GM20000 (cell line): ENCODE results near the gene HFE.

Experiments used
- DNase-seq: peaks from one replicate; pipeline ENCODE4 v3.0.0; 2012; ENCODE audit warnings: low spot score
- TF ChIP-seq, protein P1 (sequence below): IDR thresholded peaks from 2 replicates; pipeline ENCODE4 v1.5.1; 2012; ENCODE audit warnings: mild to moderate bottlenecking, control low read depth; ENCODE audit errors: extremely low read depth, missing control alignments

Gene HFE

DNA sequence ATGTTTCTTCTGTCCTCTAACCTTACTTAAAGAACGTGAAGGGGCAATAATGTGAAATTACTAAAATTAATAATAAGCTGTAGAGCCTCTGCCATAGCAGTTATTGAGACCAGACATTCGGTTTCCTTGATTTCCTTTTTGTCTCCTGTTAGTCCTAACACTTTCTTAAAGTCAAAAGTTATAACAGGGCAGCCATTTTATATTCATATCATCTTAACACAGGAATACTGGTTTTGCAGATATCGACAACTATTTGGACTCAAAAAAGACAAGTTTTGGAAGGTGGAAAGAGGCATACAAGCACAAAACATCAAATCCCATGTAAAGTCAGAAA, 33.5 kb downstream of the HFE start:
- DNase-seq, result no peak
- TF ChIP-seq, protein P1, sequence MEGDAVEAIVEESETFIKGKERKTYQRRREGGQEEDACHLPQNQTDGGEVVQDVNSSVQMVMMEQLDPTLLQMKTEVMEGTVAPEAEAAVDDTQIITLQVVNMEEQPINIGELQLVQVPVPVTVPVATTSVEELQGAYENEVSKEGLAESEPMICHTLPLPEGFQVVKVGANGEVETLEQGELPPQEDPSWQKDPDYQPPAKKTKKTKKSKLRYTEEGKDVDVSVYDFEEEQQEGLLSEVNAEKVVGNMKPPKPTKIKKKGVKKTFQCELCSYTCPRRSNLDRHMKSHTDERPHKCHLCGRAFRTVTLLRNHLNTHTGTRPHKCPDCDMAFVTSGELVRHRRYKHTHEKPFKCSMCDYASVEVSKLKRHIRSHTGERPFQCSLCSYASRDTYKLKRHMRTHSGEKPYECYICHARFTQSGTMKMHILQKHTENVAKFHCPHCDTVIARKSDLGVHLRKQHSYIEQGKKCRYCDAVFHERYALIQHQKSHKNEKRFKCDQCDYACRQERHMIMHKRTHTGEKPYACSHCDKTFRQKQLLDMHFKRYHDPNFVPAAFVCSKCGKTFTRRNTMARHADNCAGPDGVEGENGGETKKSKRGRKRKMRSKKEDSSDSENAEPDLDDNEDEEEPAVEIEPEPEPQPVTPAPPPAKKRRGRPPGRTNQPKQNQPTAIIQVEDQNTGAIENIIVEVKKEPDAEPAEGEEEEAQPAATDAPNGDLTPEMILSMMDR, result no peak

DNA sequence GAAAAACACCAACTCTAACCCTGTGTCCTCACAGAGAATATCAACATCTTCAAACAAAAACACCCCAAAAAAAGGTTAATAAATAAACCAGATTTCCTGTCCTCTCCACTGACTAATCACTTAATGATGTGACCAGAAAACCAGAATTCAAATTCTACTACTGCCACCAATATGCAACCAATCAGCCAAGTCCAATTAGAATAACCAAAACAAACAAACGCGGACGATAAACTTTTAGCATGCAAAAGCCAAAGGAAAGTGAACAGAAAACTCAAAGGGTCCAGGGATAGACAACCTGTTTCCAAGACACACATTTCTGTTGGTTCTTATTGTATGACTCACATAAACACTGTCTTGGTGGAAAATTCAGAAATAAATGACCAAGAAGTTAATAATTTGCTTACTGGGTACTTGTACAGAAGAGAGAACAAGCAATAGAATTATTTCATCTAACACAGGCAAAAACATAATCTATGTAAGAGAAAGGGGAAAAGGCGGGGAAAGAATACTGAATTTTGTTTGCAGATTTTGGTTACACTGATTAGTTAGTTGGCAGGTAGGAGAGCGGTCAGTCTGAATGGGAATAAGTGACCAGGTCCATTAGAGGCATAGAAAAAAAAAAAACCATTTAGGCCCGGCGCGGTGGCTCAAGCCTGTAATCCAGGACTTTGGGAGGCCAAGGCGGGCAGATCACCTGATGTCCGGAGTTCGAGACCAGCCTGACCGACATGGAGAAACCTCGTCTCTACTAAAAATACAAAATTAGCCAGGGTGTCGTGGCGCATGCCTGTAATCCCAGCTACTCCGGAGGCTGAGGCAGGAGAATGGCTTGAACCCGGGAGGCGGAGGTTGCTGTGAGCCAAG, 34.1 kb downstream of the HFE start:
- DNase-seq, result no peak
- TF ChIP-seq, protein P1, result no peak

DNA sequence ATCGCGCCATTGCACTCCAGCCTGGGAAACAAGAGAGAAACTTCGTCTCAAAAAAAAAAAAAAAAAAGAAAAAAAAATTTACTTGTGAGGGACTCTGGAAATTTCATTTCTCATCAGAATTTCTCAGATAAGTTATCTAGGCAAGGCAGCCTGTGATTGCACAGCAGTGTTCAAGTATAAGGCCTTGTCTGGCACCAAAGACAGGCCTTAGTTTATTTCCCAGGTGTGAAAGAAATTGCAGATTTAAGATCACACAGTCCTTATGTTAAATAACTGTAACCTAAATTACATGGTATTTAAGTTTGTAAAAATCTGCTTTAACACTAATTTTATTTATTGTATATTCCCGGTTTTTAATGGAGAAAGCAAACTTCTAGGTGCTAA, 34.8 kb downstream of the HFE start:
- TF ChIP-seq, protein P1, result no peak
- no peak for DNase-seq

DNA sequence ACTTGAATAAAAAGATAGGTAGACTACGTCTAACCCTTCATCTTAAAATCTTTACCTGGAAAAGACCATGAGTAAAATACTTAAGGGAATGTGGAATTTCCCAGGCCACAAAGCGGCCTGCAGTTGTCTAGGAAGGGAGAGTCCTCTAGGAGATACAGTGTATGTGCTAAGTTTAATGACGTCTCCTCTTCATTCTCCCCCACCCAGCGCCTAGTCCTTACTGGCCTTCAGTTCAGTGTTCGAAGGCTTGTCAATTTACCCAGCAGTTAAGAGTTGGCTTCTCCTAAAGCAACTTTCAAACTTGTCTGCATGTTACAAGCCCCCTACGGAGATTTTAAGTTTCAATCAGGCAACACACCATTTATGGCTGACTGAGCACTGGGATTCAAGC, 35.2 kb downstream of the HFE start:
- DNase-seq, result no peak
- TF ChIP-seq, protein P1, result no peak

DNA sequence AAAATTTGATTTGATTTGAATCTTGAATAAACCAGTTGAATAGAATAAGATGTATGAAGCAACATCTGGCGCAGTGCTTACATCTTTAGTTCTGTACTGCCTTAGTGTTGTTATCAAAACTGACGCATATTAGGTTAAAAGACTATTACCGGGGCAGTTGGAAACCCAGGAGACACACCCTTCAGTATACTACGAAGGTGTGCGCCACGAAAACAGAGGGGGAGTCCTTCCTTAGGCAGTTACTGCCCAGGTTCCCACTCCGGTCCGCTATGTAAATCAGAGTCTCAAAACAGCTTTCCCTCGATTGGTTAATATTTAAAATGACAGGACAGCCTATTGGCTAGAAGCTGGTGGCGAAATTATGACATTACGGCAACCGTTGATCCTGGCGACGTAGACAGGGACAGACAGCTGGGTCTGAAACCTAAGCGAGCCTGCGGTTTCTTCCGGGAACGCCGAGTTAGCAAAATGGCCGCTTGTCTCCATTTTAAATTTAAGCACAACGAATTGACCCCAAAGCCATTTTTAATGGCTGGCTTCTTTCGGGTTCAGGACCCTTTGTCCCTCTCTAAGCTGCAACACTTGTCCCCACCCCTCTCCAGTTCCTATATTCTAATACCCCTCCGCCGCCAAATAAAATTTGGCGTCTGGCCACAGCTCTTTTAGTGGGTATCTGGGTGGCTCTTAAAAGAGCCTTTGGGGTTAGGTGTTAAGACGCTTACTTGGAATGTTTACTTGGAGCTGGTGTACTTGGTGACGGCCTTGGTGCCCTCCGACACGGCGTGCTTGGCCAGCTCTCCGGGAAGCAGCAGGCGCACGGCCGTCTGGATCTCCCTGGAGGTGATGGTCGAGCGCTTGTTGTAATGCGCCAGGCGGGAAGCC, 35.8 kb downstream of the HFE start:
- TF ChIP-seq, protein P1, result no peak
- DNase-seq, result peak; percentile 78

DNA sequence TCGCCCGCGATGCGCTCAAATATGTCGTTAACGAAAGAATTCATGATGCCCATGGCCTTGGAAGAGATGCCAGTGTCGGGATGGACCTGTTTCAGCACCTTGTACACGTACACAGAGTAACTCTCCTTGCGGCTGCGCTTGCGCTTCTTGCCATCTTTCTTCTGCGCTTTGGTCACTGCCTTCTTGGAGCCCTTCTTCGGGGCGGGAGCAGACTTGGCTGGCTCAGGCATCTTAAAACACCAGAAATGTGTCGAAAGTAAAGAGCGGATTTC, 36.4 kb downstream of the HFE start:
- TF ChIP-seq, protein P1, result no peak
- DNase-seq, result no peak

DNA sequence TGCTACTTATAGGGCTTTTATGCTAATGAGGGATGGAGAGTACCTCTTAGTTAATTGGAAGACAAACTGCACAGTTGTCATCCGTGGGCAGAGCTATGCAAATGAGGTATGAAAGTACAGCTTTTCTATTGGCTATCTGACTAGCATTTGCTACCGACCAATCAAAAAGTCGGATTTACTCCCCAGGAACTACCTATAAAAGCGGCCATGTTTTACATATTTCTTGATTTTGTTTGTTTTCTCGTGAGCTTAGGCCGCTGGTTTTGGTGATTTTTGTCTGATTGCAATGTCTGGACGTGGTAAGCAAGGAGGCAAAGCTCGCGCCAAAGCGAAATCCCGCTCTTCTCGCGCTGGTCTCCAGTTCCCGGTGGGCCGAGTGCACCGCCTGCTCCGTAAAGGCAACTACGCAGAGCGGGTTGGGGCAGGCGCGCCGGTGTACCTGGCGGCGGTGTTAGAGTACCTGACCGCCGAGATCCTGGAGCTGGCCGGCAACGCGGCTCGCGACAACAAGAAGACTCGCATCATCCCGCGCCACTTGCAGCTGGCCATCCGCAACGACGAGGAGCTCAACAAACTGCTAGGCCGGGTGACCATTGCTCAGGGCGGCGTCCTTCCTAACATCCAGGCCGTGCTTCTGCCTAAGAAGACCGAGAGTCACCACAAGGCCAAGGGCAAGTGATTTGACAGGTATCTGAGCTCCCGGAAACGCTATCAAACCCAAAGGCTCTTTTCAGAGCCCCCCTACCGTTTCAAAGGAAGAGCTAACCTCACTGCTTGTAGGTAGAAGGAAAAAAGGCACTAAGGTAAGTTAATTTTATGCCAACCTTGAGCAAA, 36.9 kb downstream of the HFE start:
- TF ChIP-seq, protein P1, result no peak
- peak; percentile 86 for DNase-seq
